Lung (tissue), 12 donors: ENCODE data around the gene ISG20L2. TPM values are rescaled to one million over a fixed set of nuclear protein-coding genes. Genes with fewer than 3 reads are reported as not detected.
"Not testable (repeated sequence)": the region's sequence is repeated elsewhere in the genome, so short reads cannot be mapped to it uniquely, and the experiment has no call there.

Source experiments
- ATAC-seq: fragments of 200-7000 bp; cut with Tn5 transposase; one replicate; pipeline ENCODE4 v1.9.1; 2020; ENCODE audit warnings: moderate number of reproducible peaks; ENCODE audit not compliant: insufficient read depth, low FRiP score
- DNase-seq, 3 donors: peaks; one replicate each; pipeline ENCODE4 v3.0.0-alpha.2; 2013 to 2017
- H3K27ac ChIP-seq, 2 donors: one replicate each; pipeline ENCODE4 v1.5.1; 2013; ENCODE audit warnings: mild to moderate bottlenecking in 2 of 2, moderate library complexity in 2 of 2, control low read depth in 1 of 2, inconsistent platforms in 1 of 2, low read depth in 1 of 2, low read length in 1 of 2
- H3K27me3 ChIP-seq, 3 donors: one replicate each; pipeline ENCODE4 v1.5.1; 2013; ENCODE audit warnings: low read length in 2 of 3; ENCODE audit not compliant: control insufficient read depth in 3 of 3, insufficient read depth in 3 of 3
- H3K36me3 ChIP-seq, 4 donors: one replicate each; pipeline ENCODE4 v1.5.1; 2013; ENCODE audit warnings: low read length in 4 of 4, mild to moderate bottlenecking in 1 of 4, moderate library complexity in 1 of 4; ENCODE audit not compliant: control insufficient read depth in 4 of 4, insufficient read depth in 4 of 4
- H3K4me1 ChIP-seq, 5 donors: one replicate each; pipeline ENCODE4 v1.5.1; 2013; ENCODE audit warnings: low read length in 5 of 5, mild to moderate bottlenecking in 2 of 5, moderate library complexity in 1 of 5; ENCODE audit not compliant: control insufficient read depth in 5 of 5, insufficient read depth in 5 of 5
- H3K4me3 ChIP-seq: one replicate; pipeline ENCODE4 v1.5.1; 2013; ENCODE audit warnings: mild to moderate bottlenecking, control low read depth, moderate library complexity
- H3K9ac ChIP-seq, 2 donors: one replicate each; pipeline ENCODE4 v1.5.1; 2013; ENCODE audit warnings: low read length in 2 of 2, control low read depth in 1 of 2; ENCODE audit not compliant: insufficient read depth in 1 of 2
- H3K9me3 ChIP-seq, 4 donors: one replicate each; pipeline ENCODE4 v1.5.1; 2013; ENCODE audit warnings: low read length in 3 of 4, mild to moderate bottlenecking in 1 of 4, moderate library complexity in 1 of 4; ENCODE audit not compliant: control insufficient read depth in 4 of 4, insufficient read depth in 3 of 4
- CTCF ChIP-seq: IDR thresholded peaks from 2 replicates; pipeline ENCODE4 v1.5.1; 2012; ENCODE audit warnings: mild to moderate bottlenecking; ENCODE audit errors: control extremely low read depth, extremely low read depth
- WGBS, 2 donors: extraction: QIAGEN DNeasy Blood & Tissue Kit; methylation state at CpG; one replicate each; pipeline ENCODE4 v1.1.7; 2013; 5-methylcytosine and 5-hydroxymethylcytosine counted together
- polyA plus RNA-seq, 2 donors: library from polyadenylated mRNA; stranded (reverse); fragments of 200-250 nt; gene quantifications; one replicate each; pipeline ENCODE4 v1.2.1, GENCODE V29; 2013
- total RNA-seq, 2 donors: library from RNA; depleted of rRNA in 1 of 2; stranded (reverse); fragments of >200 nt in 1 of 2; gene quantifications; one replicate each; pipeline ENCODE4 v1.2.1, GENCODE V29; 2014 to 2021
- donor health status: control.
- donor health status: control.
- donor health status: Bipolar disorder and iron deficiency.
- donor health status: healthy.
- donor health status: DM: yes; HTN: yes; CAD: no.

The ISG20L2 gene
- total and polyA plus RNA-seq, 4 donors: 9.3 to 26.3 (median 17.8) TPM

- H3K4me1 ChIP-seq: peaks cover 4 to 39% (median 9%) of the 10 kb centered on the region in 5 donors
- peak within 1 kb of the TSS; percentile 83 to 98 for H3K9ac ChIP-seq
- H3K27ac ChIP-seq: peak within 1 kb of the TSS; percentile 92 to 94
- TF ChIP-seq CTCF: peak; percentile 27
- peak within 1 kb of the TSS; percentile 91 for H3K4me3 ChIP-seq
- ATAC-seq: peak; percentile 94
- WGBS, 2 donors: 0% methylated on average over 42 to 50 of the region's 50 CpGs
- H3K36me3 ChIP-seq: peaks cover 0 to 16% (median 9%) of the 10 kb centered on the region in 4 donors
- no peaks in the 10 kb centered on the region for H3K27me3 ChIP-seq
- DNase-seq: peak; percentile 100
- no peaks in the 10 kb centered on the region for H3K9me3 ChIP-seq
These were observed 38.7 kb upstream of the ISG20L2 start, which contains the start of gene PRCC for GRCh38 chr1:156767101-156767878. Gene PRCC, plus strand, starts transcription at chr1:156767535. Its CDS starts 237 bp downstream, at chr1:156767772.

GRCh38 chr1:156766298-156767100 is 37.9 kb upstream of the ISG20L2 start:
- peaks cover 0 to 13% (median 9%) of the 10 kb centered on the region in 4 donors for H3K36me3 ChIP-seq
- no peaks in the 10 kb centered on the region for H3K27me3 ChIP-seq
- ATAC-seq (peak; percentile 3), DNase-seq (no peak)
- peak overlapping the region; percentile 56 to 96 for H3K9ac ChIP-seq
- peaks cover 4 to 36% (median 9%) of the 10 kb centered on the region in 5 donors for H3K4me1 ChIP-seq
- TF ChIP-seq CTCF: no peak
- H3K27ac ChIP-seq: peak overlapping the region; percentile 92 to 94
- no peaks in the 10 kb centered on the region for H3K9me3 ChIP-seq
- peak overlapping the region; percentile 68 for H3K4me3 ChIP-seq
- WGBS, 2 donors: 9% methylated on average over 14 of the region's 14 CpGs

GRCh38 chr1:156765666-156766065 is 37.1 kb upstream of the ISG20L2 start:
- Histone ChIP-seq H3K27ac (peak overlapping the region in 1 of 2 donors; percentile 92), H3K4me3 (no peak overlapping the region)
- 40 to 78% methylated on average over 5 of the region's 5 CpGs for WGBS, 2 donors

GRCh38 chr1:156765136-156765535 is 36.6 kb upstream of the ISG20L2 start:
- not testable (repeated sequence) for H3K27me3 ChIP-seq, H3K9me3 ChIP-seq, H3K4me3 ChIP-seq, H3K36me3 ChIP-seq, H3K9ac ChIP-seq, H3K27ac ChIP-seq, ATAC-seq, DNase-seq
- 95% methylated on average over 14 to 15 of the region's 15 CpGs for WGBS, 2 donors
- peaks cover 4 to 28% (median 7%) of the 10 kb centered on the region in 5 donors for H3K4me1 ChIP-seq

More at GRCh38 chr1:156765666-156766065, 37.1 kb upstream of the ISG20L2 start:
- no peak for ATAC-seq
- no peak for DNase-seq
- Histone ChIP-seq H3K9me3 (no peaks in the 10 kb centered on the region), H3K9ac (no peak overlapping the region), H3K27me3 (no peaks in the 10 kb centered on the region), H3K36me3 (peaks cover 0 to 6% (median 4%) of the 10 kb centered on the region in 4 donors), H3K4me1 (peaks cover 4 to 32% (median 7%) of the 10 kb centered on the region in 5 donors)
- TF ChIP-seq CTCF: no peak
